K562 (cell line): ENCODE results near the gene DTNBP1. TPM values are rescaled to one million over a fixed set of nuclear protein-coding genes. Genes with fewer than 3 reads are reported as not detected.
A peak's percentile ranks its signal among the peaks of the same experiment; 100 is the strongest.

Experiments used
- ADNP ChIP-seq: fragments of 200-800 bp; sonication (Bioruptor generic); IDR thresholded peaks from 2 replicates; pipeline ENCODE4 v1.6.1; 2016; ENCODE audit warnings: missing genetic modification characterization, missing compliant biosample characterization
- ARID1B ChIP-seq: fragments of 450-650 bp; IDR thresholded peaks from 2 replicates; pipeline ENCODE4 v1.6.1; 2016; ENCODE audit warnings: antibody characterized with exemption, mild to moderate bottlenecking, inconsistent platforms
- FOXJ2 ChIP-seq: fragments of 200-800 bp; sonication (Bioruptor generic); IDR thresholded peaks from 2 replicates; pipeline ENCODE4 v1.6.1; 2016; ENCODE audit warnings: missing genetic modification characterization, missing compliant biosample characterization
- L3MBTL2 ChIP-seq: fragments of 450-650 bp; IDR thresholded peaks from 2 replicates; pipeline ENCODE4 v1.6.1; 2016; ENCODE audit warnings: mild to moderate bottlenecking, moderate library complexity
- POLR2G ChIP-seq: fragments of 200-400 bp; formaldehyde crosslinking; IDR thresholded peaks from 2 replicates; pipeline ENCODE4 v1.6.1; 2017; ENCODE audit warnings: low read depth, mild to moderate bottlenecking, antibody characterized with exemption, low read length, moderate library complexity
- SIN3A ChIP-seq, 2 experiments: fragments of 150-350 bp in 1 of 2; IDR thresholded peaks; 2 replicates each; pipeline ENCODE4 v1.6.1; 2011 to 2016; ENCODE audit warnings: borderline replicate concordance in 2 of 2, low read depth in 2 of 2, low read length in 2 of 2, mild to moderate bottlenecking in 2 of 2, moderate library complexity in 2 of 2; ENCODE audit not compliant: control insufficient read depth in 1 of 2
- TOE1 ChIP-seq, 2 experiments: fragments of 450-650 bp in 1 of 2; sonication (generic) in 1 of 2; formaldehyde crosslinking in 1 of 2; IDR thresholded peaks; 2 replicates each; pipeline versions ENCODE4 v1.7.1 to v1.8.0; 2016 to 2022; ENCODE audit warnings: borderline replicate concordance in 2 of 2, mild to moderate bottlenecking in 2 of 2, antibody characterized with exemption in 1 of 2, inconsistent platforms in 1 of 2, low read depth in 1 of 2, missing genetic modification reagents in 1 of 2, moderate library complexity in 1 of 2
- YY1 ChIP-seq, 3 experiments: IDR thresholded peaks; 2 replicates each; pipeline ENCODE4 v1.6.1; 2011; ENCODE audit warnings: low read length in 2 of 3, mild to moderate bottlenecking in 2 of 3, moderate library complexity in 2 of 3, borderline replicate concordance in 1 of 3, control low read depth in 1 of 3, low read depth in 1 of 3; ENCODE audit not compliant: insufficient read depth in 3 of 3, insufficient replicate concordance in 2 of 3, control insufficient read depth in 1 of 3, insufficient read length in 1 of 3; ENCODE audit errors: extremely low read depth in 1 of 3
- ZBTB7A ChIP-seq: IDR thresholded peaks from 2 replicates; pipeline ENCODE4 v1.6.1; 2011; ENCODE audit warnings: low read depth, mild to moderate bottlenecking, low read length, moderate library complexity, borderline replicate concordance; ENCODE audit not compliant: control insufficient read depth
- ZNF175 ChIP-seq: fragments of 200-800 bp; sonication (Bioruptor generic); IDR thresholded peaks from 2 replicates; pipeline ENCODE4 v1.6.1; 2016; ENCODE audit warnings: low read depth, mild to moderate bottlenecking, missing genetic modification characterization, missing compliant biosample characterization
- polyA plus RNA-seq, 8 experiments: library from polyadenylated mRNA; depleted of rRNA in 4 of 8; stranded (reverse) in 5 of 8; unstranded in 3 of 8; fragments of >200 nt; fragmentation: Nextera tagmentation in 2 of 8; fragmentation: Illumina TruSeq in 1 of 8; extraction: Ambion mirVana in 2 of 8; extraction: Trizol in 1 of 8; gene quantifications; 2 replicates each; pipeline versions ENCODE4 v1.2.1 to v1.2.3, GENCODE V29; 2011 to 2014; ENCODE audit warnings: inconsistent platforms in 1 of 8, missing spikeins in 1 of 8
- total RNA-seq, 7 experiments: library from RNA; depleted of rRNA in 6 of 7; stranded (reverse); fragments of >200 nt in 6 of 7; fragmentation: Illumina TruSeq in 2 of 7; extraction: Trizol in 2 of 7; gene quantifications; 2 replicates each; pipeline versions ENCODE4 v1.2.1 to v1.2.3, GENCODE V29; 2011 to 2021; ENCODE audit warnings: low replicate concordance in 1 of 7
- TF ChIP-seq, protein P1 (sequence below): fragments of 450-650 bp; IDR thresholded peaks from 2 replicates; pipeline ENCODE4 v1.6.1; 2017; ENCODE audit warnings: antibody characterized with exemption, mild to moderate bottlenecking

The DTNBP1 gene
- total and polyA plus RNA-seq, 9 of the 15 experiments (the other 6 are each of a cell fraction or from before 2014, with no cell fraction given): 16.7 to 54.5 (median 21.4) TPM

GRCh38 chr6:15553736-15554294 lies 109.0 kb downstream of the DTNBP1 start (continued):
- TF ChIP-seq, protein P1, sequence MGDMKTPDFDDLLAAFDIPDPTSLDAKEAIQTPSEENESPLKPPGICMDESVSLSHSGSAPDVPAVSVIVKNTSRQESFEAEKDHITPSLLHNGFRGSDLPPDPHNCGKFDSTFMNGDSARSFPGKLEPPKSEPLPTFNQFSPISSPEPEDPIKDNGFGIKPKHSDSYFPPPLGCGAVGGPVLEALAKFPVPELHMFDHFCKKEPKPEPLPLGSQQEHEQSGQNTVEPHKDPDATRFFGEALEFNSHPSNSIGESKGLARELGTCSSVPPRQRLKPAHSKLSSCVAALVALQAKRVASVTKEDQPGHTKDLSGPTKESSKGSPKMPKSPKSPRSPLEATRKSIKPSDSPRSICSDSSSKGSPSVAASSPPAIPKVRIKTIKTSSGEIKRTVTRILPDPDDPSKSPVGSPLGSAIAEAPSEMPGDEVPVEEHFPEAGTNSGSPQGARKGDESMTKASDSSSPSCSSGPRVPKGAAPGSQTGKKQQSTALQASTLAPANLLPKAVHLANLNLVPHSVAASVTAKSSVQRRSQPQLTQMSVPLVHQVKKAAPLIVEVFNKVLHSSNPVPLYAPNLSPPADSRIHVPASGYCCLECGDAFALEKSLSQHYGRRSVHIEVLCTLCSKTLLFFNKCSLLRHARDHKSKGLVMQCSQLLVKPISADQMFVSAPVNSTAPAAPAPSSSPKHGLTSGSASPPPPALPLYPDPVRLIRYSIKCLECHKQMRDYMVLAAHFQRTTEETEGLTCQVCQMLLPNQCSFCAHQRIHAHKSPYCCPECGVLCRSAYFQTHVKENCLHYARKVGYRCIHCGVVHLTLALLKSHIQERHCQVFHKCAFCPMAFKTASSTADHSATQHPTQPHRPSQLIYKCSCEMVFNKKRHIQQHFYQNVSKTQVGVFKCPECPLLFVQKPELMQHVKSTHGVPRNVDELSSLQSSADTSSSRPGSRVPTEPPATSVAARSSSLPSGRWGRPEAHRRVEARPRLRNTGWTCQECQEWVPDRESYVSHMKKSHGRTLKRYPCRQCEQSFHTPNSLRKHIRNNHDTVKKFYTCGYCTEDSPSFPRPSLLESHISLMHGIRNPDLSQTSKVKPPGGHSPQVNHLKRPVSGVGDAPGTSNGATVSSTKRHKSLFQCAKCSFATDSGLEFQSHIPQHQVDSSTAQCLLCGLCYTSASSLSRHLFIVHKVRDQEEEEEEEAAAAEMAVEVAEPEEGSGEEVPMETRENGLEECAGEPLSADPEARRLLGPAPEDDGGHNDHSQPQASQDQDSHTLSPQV: peak; percentile 69; the same call in 1 of the 2 replicates
- peak; percentile 36; the same call in 1 of the 2 replicates for TF ChIP-seq ARID1B
- no peak for TF ChIP-seq YY1 (IDR thresholded peaks at IDR 0.05; ENCODE audit: borderline replicate concordance in 1 of 3, control insufficient read depth in 1 of 3, extremely low read depth in 1 of 3, insufficient read depth in 3 of 3, insufficient read length in 1 of 3, insufficient replicate concordance in 2 of 3, low read depth in 1 of 3, low read length in 2 of 3)
- TF ChIP-seq L3MBTL2: peak; percentile 84
- TF ChIP-seq SIN3A (IDR thresholded peaks at IDR 0.05; ENCODE audit: borderline replicate concordance in 2 of 2, control insufficient read depth in 1 of 2, low read depth in 2 of 2, low read length in 2 of 2): no peak
- no peak for TF ChIP-seq POLR2G
- no peak for TF ChIP-seq ZBTB7A
- TF ChIP-seq ADNP (tag): no peak
- TF ChIP-seq FOXJ2 (tag): 0 out of 2 replicates have a peak, but pooled peaks have one; percentile 23
- peak; percentile 25; the same call in 1 of the 2 replicates for TF ChIP-seq ZNF175 (CRISPR knock-in tag)
- no peak for TF ChIP-seq TOE1 (IDR thresholded peaks at IDR 0.05; ENCODE audit: borderline replicate concordance)
- no peak for TF ChIP-seq TOE1 (CRISPR knock-in tag; IDR thresholded peaks at IDR 0.05; ENCODE audit: borderline replicate concordance, low read depth)
